ENCODE measurements around the gene ZNF319. TPM values are rescaled to one million over a fixed set of nuclear protein-coding genes. Genes with fewer than 3 reads are reported as not detected.

The ZNF319 gene
- total RNA-seq, 4 donors from 2014 or later, result 12.1 to 24.0 (median 18.7) TPM

DNA sequence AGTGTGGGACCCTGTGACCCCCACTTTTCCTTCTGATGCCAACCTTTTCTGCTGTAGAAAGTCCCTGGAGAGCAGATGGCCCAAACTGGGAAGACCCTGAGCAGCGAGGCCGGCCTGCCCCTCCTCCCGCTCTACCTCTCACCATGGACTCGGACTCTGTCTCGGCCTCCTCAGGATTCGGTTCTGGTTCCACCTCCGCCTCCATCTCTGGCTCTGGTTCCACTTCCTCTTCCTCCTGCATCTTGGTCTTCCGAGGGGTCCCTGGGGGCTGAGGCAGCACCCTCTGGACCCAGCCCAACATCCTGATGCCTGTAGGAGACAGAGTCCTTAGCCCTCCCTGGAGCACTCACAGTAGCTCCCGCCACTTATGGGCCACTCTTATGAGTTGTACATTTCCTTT is 33.5 kb downstream of the ZNF319 start:
- DNase-seq, result no peak

DNA sequence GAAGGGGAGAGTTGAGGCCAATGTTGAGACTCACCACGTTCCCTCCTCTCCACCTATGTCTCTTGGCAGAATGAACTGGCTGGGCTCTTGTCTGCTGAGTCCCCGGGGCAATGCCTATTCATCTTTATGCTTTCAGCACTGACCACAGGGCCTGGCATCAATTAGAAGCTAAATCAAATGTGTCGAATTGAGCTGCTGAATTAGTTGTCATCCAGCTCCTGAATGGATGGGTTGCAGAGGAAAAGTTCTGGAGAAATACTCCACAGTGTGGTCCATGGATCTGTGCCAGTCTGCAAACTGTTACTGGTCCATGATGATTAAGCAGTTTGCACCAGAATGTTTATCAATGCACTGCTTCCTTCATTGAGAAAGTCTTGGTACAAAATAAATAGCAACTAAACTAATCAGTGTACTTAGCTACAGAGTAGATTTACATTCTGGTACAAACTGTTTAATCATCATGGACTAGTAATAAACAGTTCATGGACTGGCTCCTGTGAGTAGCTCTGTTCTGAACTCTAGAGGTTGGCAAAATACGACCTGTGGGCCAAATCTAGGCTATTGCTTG is 34.2 kb downstream of the ZNF319 start:
- Histone ChIP-seq H3K27me3 (no peaks in the 10 kb centered on the region), H3K4me1 (no peaks in the 10 kb centered on the region), H3K36me3 (no peaks in the 10 kb centered on the region), H3K9me3 (no peaks in the 10 kb centered on the region), H3K27ac (no peak overlapping the region), H3K4me3 (replicated peaks in 1 of 3) (no peak overlapping the region)
- TF ChIP-seq, protein P1, sequence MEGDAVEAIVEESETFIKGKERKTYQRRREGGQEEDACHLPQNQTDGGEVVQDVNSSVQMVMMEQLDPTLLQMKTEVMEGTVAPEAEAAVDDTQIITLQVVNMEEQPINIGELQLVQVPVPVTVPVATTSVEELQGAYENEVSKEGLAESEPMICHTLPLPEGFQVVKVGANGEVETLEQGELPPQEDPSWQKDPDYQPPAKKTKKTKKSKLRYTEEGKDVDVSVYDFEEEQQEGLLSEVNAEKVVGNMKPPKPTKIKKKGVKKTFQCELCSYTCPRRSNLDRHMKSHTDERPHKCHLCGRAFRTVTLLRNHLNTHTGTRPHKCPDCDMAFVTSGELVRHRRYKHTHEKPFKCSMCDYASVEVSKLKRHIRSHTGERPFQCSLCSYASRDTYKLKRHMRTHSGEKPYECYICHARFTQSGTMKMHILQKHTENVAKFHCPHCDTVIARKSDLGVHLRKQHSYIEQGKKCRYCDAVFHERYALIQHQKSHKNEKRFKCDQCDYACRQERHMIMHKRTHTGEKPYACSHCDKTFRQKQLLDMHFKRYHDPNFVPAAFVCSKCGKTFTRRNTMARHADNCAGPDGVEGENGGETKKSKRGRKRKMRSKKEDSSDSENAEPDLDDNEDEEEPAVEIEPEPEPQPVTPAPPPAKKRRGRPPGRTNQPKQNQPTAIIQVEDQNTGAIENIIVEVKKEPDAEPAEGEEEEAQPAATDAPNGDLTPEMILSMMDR (IDR thresholded peaks at IDR 0.05), result no peak
- no peak for TF ChIP-seq POLR2A (IDR thresholded peaks at IDR 0.05)
- DNase-seq, result no peak
- WGBS, 2 donors, result 58 to 73% methylated on average over 4 of the region's 4 CpGs
- intact Hi-C loops (cut with DNase I), result no loop called here

More for the DNA sequence above, 33.5 kb downstream of the ZNF319 start:
- intact Hi-C loops (cut with DNase I), result no loop called here
- no peaks in the 10 kb centered on the region for H3K4me1 ChIP-seq
- WGBS, 2 donors, result 85 to 90% methylated on average over 9 of the region's 9 CpGs
- TF ChIP-seq, protein P1 (IDR thresholded peaks at IDR 0.05), result no peak
- no peak for TF ChIP-seq POLR2A (IDR thresholded peaks at IDR 0.05)
- no peaks in the 10 kb centered on the region for H3K27me3 ChIP-seq
- H3K4me3 ChIP-seq (replicated peaks in 1 of 3), result no peak overlapping the region
- no peaks in the 10 kb centered on the region for H3K9me3 ChIP-seq
- no peak overlapping the region for H3K27ac ChIP-seq
- no peaks in the 10 kb centered on the region for H3K36me3 ChIP-seq

DNA sequence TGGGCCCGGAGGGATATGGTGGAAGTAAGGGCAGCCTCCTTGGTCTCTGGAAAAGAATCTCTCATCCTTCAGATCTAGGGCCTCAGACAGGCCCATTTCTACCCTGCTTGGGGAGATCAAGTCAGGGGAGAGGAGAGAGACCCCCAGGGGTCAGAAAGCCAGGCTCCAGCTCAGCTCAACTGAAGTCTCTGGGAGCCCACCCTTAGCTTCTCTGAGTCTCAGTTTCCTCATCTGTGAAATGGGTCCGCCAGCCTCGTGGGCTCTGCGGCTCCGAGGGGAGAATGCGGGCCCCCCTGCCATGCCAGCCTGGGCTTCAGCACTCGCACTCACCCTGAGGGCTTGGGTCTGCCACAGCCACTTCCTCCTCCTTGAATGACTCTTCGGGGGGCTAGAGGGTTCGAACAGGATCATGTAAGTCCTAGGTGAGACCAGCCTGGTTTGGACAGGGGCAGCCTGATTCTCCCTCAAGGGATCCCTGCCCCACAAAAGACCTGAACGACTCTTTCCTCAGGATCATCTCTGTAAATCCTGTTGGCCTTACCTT is 36.2 kb downstream of the ZNF319 start:
- Histone ChIP-seq H3K9me3 (no peaks in the 10 kb centered on the region), H3K36me3 (no peaks in the 10 kb centered on the region), H3K27ac (no peak overlapping the region), H3K4me1 (no peaks in the 10 kb centered on the region), H3K4me3 (replicated peaks in 1 of 3) (no peak overlapping the region), H3K27me3 (no peaks in the 10 kb centered on the region)
- TF ChIP-seq, protein P1 (IDR thresholded peaks at IDR 0.05), result no peak
- TF ChIP-seq POLR2A (IDR thresholded peaks at IDR 0.05), result no peak
- DNase-seq, result no peak
- intact Hi-C loops (cut with DNase I), result no loop called here
- 82 to 92% methylated on average over 7 to 8 of the region's 10 CpGs for WGBS, 2 donors

DNA sequence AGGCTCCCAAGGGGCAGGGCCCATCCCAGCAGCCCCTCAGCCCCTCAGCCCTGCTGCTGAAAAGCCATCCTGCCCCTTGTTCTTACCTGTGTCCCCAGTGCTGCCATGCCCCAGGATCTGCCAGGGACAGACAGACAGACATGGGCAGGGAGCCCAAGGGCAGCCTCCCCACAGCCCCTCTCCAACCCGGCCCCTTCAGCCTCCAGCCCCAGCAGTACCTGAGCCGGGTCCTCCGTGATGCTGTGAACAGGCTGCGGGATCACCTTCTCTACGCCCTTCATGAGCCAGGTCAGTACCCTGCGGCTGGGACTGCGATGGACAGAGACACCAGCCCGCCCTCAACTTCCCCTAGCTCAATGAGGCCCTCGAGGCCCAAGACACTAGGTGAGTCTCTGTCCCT is 37.7 kb downstream of the ZNF319 start:
- no peak overlapping the region for H3K27ac ChIP-seq
- H3K9me3 ChIP-seq, result no peaks in the 10 kb centered on the region
- H3K36me3 ChIP-seq, result no peaks in the 10 kb centered on the region
- intact Hi-C loops (cut with DNase I), result no loop called here
- H3K4me1 ChIP-seq, result no peaks in the 10 kb centered on the region
- no peak for DNase-seq
- TF ChIP-seq, protein P1 (IDR thresholded peaks at IDR 0.05), result no peak
- TF ChIP-seq POLR2A (IDR thresholded peaks at IDR 0.05), result no peak
- 83% methylated on average over 4 of the region's 9 CpGs; no CpG with 5 or more reads in 1 of the 2 donors for WGBS, 2 donors
- no peak overlapping the region for H3K4me3 ChIP-seq (replicated peaks in 1 of 3)
- no peaks in the 10 kb centered on the region for H3K27me3 ChIP-seq

DNA sequence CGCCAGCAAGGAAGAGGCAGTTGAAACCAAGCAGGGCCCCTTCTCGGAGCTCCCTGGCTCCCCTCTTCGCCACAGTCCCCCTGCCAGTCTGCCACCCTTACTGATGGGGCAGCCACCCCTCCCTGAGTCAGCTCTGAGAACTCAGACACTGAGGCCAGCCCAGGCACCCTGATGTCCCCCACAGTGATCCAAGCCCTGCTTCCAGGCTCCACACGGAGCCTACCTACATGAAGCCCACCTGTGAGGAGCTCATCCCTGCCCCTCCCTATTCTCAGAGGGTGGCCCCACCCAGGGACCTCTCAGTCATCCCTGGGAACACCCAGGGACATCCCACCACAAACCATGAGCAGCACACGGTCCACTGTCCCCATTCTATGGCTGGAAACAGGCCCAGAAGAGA is 38.4 kb downstream of the ZNF319 start:
- WGBS, 2 donors, result 72 to 79% methylated on average over 3 to 5 of the region's 5 CpGs
- H3K4me3 ChIP-seq (replicated peaks in 1 of 3), result no peak overlapping the region
- TF ChIP-seq, protein P1 (IDR thresholded peaks at IDR 0.05), result no peak
- no peak for TF ChIP-seq POLR2A (IDR thresholded peaks at IDR 0.05)
- no peak for DNase-seq
- H3K9me3 ChIP-seq, result no peaks in the 10 kb centered on the region
- intact Hi-C loops (cut with DNase I), result no loop called here
- no peak overlapping the region for H3K27ac ChIP-seq
- H3K27me3 ChIP-seq, result no peaks in the 10 kb centered on the region
- H3K4me1 ChIP-seq, result no peaks in the 10 kb centered on the region
- H3K36me3 ChIP-seq, result no peaks in the 10 kb centered on the region

Data from thyroid gland (tissue), 4 donors.